ENCODE results near the gene MMP24.
"Not testable (repeated sequence)": the region's sequence is repeated elsewhere in the genome, so short reads cannot be mapped to it uniquely, and the experiment has no call there.

MMP24 gene

DNA sequence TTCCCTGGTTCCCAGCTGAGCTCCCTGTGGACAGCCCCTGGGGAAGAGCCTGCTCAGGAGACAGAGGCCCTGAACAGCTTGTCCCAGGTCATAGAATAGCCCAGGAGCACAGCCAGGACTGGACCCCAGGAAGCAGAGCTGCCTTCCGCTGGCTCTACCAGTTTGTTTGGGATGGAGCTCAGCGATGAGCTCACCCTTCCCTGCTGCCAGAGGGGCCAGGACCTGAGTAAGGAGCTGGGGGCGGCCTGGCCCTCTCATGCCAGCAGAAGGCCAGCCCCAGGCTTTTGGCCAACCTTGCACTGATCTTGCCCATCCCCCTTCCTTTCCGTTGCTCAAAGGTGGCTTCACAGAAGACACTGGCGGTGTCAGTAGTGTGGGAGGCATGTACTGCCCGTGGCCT is 33.9 kb downstream of the MMP24 start:
- DNase-seq (ENCODE audit: low read depth): no peak

- not testable (repeated sequence) for DNase-seq (ENCODE audit: low read depth)
These were observed 35.8 kb downstream of the MMP24 start for GRCh38 chr20:35262321-35262720.

DNA sequence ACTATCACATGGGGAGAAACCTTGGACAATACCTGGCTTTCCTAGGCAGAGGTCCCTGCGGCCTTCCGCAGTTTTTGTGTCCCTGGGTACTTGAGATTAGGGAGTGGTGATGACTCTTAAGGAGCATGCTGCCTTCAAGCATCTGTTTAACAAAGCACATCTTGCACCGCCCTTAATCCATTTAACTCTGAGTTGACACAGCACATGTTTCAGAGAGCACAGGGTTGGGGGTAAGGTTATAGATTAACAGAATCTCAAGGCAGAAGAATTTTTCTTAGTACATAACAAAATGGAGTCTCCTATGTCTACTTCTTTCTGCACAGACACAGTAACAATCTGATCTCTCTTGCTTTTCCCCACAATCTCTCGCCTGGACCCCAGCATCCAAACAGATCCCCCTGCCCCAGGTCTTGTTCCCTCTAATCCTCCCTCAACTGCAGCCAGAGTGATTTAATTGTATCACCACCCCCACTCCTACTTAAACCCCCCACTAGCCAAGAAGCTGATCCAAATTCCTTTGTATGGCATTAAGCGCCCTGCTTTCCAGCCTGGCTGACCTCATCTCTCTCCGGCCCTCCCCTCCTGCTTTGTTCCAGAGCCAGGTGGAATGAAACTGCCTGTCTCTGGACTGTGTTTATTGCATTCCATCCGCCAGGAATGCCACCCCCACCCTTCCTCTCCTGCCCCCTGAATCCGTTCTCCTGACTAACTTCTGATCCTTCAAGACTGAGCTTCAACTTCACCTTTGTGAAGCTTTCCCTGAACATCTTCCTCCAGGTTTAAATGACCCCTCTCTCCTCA is 36.4 kb downstream of the MMP24 start:
- DNase-seq (ENCODE audit: low read depth): peak; percentile 77

- DNase-seq (ENCODE audit: low read depth): no peak
These were observed 37.2 kb downstream of the MMP24 start for GRCh38 chr20:35263532-35264341.

DNA sequence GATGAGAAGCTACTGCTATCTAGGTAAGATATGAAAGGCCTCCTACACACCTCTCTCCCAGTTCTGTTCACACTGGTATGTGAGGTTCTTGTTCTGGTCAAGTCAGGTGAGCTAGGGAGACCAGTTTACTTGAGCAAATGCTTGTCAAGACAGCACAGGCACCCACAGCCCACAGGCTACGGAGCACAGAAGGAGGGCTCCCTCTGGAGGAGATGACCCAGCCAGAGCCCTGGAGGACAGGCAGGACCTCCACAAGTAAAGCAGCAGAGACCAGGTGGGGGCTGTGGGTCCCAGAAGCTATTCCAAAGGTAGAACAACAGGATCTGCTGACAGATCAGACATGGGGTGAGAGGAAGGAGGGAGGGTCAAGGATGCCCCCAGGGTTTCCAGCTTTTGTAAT is 38.3 kb downstream of the MMP24 start:
- DNase-seq (ENCODE audit: low read depth): peak; percentile 40

GRCh38 chr20:35267092-35267491 is 40.6 kb downstream of the MMP24 start:
- no peak for DNase-seq (ENCODE audit: low read depth)

DNA sequence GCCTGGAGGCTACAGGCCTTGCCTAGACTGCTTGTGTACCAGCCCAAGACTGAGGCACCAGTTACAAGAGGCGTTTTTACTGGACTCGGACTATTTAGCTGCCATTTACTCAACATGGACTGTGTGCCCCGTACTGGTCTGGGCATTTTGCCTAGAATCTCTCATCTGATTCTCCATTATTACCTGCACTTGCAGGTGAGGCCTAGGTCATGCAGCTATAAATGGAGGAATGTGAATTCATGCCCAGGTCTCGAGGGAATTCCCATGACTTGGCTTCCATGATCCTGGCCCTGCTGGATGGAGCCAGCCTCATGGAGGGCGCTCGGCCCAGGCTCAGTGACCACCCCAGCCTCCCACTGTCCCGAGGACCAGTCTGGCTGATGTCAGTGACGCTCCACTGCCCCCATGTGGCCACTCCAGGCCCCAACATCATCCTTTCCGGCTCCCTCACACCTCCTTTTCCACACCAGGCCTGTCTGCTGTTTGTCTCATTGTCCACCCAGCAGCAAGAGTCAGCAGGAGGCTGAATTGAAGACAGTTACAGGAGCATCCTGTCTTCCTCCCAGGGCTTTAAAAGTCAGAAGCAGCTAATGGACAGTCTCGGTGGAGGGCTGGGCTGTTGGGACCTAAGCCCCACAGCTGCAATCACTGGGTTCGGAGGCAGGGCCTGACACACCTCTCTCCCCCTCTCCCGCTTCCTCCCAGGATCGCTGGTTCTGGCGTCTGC is 42.7 kb downstream of the MMP24 start:
- DNase-seq (ENCODE audit: low read depth): peak; percentile 74

- no peak for DNase-seq (ENCODE audit: low read depth)
These were observed 43.8 kb downstream of the MMP24 start for GRCh38 chr20:35270021-35270902.

GRCh38 chr20:35271073-35271882 is 44.8 kb downstream of the MMP24 start:
- DNase-seq (ENCODE audit: low read depth): no peak

DNA sequence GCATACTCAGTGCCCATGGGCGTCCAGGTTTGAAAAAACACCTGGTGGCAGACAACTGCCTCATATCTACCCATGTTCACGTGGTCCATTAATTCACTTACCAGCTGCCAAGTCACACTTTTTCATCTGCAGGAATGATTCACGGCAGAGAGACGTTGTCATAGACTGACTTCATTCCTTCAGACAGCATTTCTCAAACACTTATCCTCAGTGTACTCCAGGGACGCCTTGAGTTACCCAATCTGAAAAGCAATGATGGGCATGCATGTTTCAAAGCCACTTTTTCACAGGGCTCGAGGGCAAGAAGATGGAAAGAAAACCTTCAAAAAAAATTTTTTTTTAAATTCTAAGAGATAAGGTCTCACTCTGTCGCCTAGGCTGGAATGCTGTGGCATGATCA is 45.4 kb downstream of the MMP24 start:
- DNase-seq (ENCODE audit: low read depth): peak; percentile 63

DNA sequence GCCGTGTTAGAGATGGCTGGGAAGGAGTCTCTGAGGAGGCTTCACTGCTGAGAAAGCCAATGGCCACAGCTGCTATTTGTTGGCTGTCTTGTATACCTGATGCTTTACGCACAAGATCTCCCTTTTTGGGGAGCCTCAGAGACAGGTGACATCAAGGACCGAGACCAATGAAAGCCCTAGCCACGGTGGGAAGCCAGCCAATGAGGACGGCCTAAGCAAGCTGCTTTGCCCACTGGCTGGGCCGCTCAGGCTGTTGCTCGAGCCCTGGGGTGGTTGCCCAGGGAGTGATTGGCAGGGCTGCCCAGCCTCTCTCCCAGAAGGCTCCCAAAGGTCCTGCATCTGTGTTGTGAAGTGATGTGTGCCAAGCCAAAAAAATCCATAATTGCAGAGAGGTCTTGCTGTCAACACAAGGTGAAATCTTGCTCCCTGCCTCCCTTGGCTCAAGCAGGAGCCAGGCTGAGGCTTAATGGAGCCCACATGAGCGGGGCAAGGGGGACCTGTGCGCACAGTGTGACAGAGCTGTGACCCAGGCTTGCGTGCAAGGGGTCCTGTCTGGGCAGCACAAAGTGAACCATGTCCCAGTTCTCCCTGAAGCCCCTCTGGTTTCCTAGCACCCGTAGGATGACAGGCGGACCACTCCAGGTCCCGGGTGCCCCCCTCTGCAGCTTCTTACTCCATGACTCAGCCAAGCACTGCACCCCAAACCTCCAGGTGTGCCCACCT is 47.1 kb downstream of the MMP24 start:
- DNase-seq (ENCODE audit: low read depth): no peak

DNA sequence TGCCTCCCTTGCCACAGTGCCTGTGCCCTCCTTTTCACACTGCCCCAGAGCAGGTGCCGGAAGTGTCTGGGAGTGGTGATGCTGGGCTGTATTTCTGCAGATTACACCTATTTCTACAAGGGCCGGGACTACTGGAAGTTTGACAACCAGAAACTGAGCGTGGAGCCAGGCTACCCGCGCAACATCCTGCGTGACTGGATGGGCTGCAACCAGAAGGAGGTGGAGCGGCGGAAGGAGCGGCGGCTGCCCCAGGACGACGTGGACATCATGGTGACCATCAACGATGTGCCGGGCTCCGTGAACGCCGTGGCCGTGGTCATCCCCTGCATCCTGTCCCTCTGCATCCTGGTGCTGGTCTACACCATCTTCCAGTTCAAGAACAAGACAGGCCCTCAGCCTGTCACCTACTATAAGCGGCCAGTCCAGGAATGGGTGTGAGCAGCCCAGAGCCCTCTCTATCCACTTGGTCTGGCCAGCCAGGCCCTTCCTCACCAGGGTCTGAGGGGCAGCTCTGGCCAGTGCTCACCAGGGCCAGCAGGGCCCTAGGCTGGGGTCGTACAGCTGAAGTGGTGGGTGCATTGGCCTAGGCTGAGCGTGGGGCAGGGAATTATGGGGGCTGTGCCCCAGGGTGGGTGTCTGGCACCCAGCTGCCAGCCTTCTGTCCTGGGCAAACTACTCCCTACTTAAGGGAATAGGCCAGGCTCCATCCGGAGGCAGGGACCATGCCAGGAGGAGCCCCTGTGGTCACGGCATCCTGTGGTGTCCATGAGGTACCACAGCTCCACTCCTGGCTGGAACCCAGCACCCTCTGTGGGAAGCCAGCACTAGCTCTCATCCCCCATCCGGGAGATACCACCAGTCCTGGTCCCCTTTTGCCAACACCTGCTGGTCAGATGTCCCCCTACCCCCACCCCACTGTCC is 47.9 kb downstream of the MMP24 start:
- DNase-seq (ENCODE audit: low read depth): no peak

GRCh38 chr20:35275741-35276251 is 49.3 kb downstream of the MMP24 start:
- DNase-seq (ENCODE audit: low read depth): no peak

- DNase-seq (ENCODE audit: low read depth): no peak
These were observed 49.9 kb downstream of the MMP24 start for GRCh38 chr20:35276408-35276807.

- no peak for DNase-seq (ENCODE audit: low read depth)
These were observed 50.6 kb downstream of the MMP24 start for GRCh38 chr20:35277127-35277526.

DNA sequence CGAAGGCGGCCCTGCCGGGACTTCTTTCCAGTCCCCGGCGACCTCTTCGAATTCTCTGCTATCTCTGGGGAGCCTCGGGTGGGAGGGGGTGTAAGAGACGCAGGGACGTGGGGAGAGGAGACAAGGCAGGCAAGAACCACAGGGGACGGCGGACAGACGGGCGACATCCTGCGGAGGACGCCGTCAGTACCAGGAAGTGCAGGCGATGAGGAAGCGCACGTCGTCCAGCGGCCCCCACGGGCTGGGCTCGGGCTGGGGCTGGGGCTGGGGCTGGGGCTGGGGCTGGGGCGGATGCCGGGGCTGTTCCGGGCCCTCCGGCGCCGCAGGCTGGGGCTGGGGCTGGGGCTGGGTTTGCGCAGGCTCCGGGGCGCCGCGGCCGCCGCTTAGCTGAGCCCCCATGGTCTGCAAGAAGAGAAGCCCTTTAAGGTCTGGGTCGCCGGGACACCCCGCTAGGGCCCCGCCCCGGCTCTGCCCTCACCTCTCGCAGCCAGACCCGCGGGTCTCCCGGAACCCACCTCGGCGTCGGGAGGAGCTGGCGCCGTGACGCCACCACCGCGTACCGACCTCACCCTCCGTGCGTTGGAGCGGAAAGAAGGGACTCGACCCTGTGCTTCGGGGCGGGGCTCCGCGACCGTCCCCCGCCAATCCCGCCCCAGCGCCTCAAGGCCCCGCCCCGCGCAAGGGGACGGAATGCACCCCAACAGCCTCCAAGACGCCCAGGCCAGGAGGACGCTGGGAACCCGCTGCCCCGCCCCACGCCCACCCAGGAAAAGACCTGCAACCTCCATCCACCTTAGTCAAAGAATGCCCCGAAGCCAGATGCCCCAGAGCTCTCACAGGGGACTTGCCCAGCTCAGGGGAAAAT is 51.3 kb downstream of the MMP24 start, which contains the start of gene MMP24OS:
Gene MMP24OS, minus strand, starts transcription at position 592 of the 865 bp plus-strand sequence. Its CDS starts 193 bp downstream, at position 399.
- DNase-seq (ENCODE audit: low read depth): peak; percentile 92

- DNase-seq (ENCODE audit: low read depth): peak; percentile 13
These were observed 52.5 kb downstream of the MMP24 start for GRCh38 chr20:35279040-35279439.

Data from EH (cell line).